Gastrocnemius medialis (tissue), 4 donors: Measurements from ENCODE around the gene UNC5B. TPM values are rescaled to one million over a fixed set of nuclear protein-coding genes. Genes with fewer than 3 reads are reported as not detected.

ENCODE experiments used
- ATAC-seq, 2 donors: fragments of 150-250 bp; one replicate each; pipeline ENCODE4 v1.9.1; 2016
- DNase-seq, 2 donors: peaks; one replicate each; pipeline ENCODE4 v3.0.0-alpha.2; 2019
- H3K27ac ChIP-seq, 4 donors: fragments of 200-600 bp; sonication (generic); 1 replicate in 1 of 4; 2 replicates in 3 of 4; pipeline ENCODE4 v1.5.1; 2016 to 2018; ENCODE audit warnings: mild to moderate bottlenecking in 2 of 4, moderate library complexity in 1 of 4
- H3K27me3 ChIP-seq, 3 donors: fragments of 200-600 bp; sonication (generic) in 2 of 3; 1 replicate in 1 of 3; 2 replicates in 2 of 3; pipeline versions ENCODE4 v1.5.1 to v1.6.0; 2016 to 2019; ENCODE audit warnings: mild to moderate bottlenecking in 1 of 3, moderate library complexity in 1 of 3
- H3K36me3 ChIP-seq, 2 donors: fragments of 200-600 bp; sonication (generic) in 1 of 2; one replicate each; pipeline ENCODE4 v1.5.1; 2017 to 2018
- H3K4me1 ChIP-seq, 2 donors: fragments of 200-600 bp; sonication (generic) in 1 of 2; one replicate each; pipeline ENCODE4 v1.5.1; 2016 to 2017; ENCODE audit warnings: mild to moderate bottlenecking in 2 of 2
- H3K4me3 ChIP-seq, 4 donors: fragments of 200-600 bp; sonication (generic) in 3 of 4; 1 replicate in 1 of 4; 2 replicates in 3 of 4; pipeline ENCODE4 v1.5.1; 2016 to 2019; ENCODE audit warnings: mild to moderate bottlenecking in 2 of 4
- H3K9me3 ChIP-seq, 3 donors: fragments of 200-600 bp; sonication (generic) in 2 of 3; 1 replicate in 1 of 3; 2 replicates in 2 of 3; pipeline ENCODE4 v1.5.1; 2016 to 2019
- CTCF ChIP-seq, 5 experiments: fragments of 450-650 bp in 3 of 5; fragments of 200-600 bp in 2 of 5; sonication (generic) in 2 of 5; IDR thresholded peaks in 4 of 5; conservative IDR thresholded peaks in 1 of 5; 1 replicate in 4 of 5; 2 replicates in 1 of 5; pipeline ENCODE4 v1.5.1; 2016 to 2019; ENCODE audit warnings: antibody characterized with exemption in 5 of 5, mild to moderate bottlenecking in 3 of 5, moderate library complexity in 3 of 5
- POLR2A ChIP-seq, 2 donors: fragments of 450-650 bp; IDR thresholded peaks; one replicate each; pipeline ENCODE4 v1.6.1; 2017; ENCODE audit warnings: antibody characterized with exemption in 2 of 2, mild to moderate bottlenecking in 2 of 2, moderate library complexity in 2 of 2
- in situ Hi-C, 4 donors: fragments of 200-750 bp; cut with MboI; loops; one replicate each; pipeline versions ENCODE4 v1.15.0 to v1.8.0; 2017; ENCODE audit warnings: low sequenced_read_pairs in 4 of 4
- intact Hi-C: fragments of 100-400 bp; cut with DNase I; formaldehyde crosslinking; loops from one replicate; pipeline ENCODE4 v1.15.1; 2023; ENCODE audit warnings: low total_unique reads
- total RNA-seq, 4 donors: library from RNA; depleted of rRNA; stranded (reverse); fragments of >200 nt; gene quantifications; one replicate each; pipeline versions ENCODE4 v1.1.0 to v1.2.3, GENCODE V29; 2016

Gene UNC5B
- total RNA-seq, 4 donors from 2014 or later = 0.65 to 1.2 (median 0.90) TPM

- in situ Hi-C loops (no loop called here), intact Hi-C loops (no loop called here)
- H3K27ac ChIP-seq = peak overlapping the region in 2 of 4 donors; percentile 69 to 75
- H3K36me3 ChIP-seq = no peaks in the 10 kb centered on the region
- H3K4me3 ChIP-seq = no peak overlapping the region
- H3K4me1 ChIP-seq = peaks cover 56 to 72% of the 10 kb centered on the region in 2 donors
- DNase-seq = no peak
- H3K27me3 ChIP-seq = no peaks in the 10 kb centered on the region
- no peak for ATAC-seq
- H3K9me3 ChIP-seq = no peaks in the 10 kb centered on the region
- no peak for TF ChIP-seq POLR2A (IDR thresholded peaks at IDR 0.05)
These were observed 49.7 kb downstream of the UNC5B start for GRCh38 chr10:71262027-71262426.

GRCh38 chr10:71262817-71263216, 50.4 kb downstream of the UNC5B start:
- Histone ChIP-seq H3K4me1 (peaks cover 56 to 79% of the 10 kb centered on the region in 2 donors), H3K9me3 (no peaks in the 10 kb centered on the region), H3K4me3 (no peak overlapping the region), H3K27ac (peak overlapping the region in 3 of 4 donors; percentile 52 to 75 (median 69)), H3K27me3 (no peaks in the 10 kb centered on the region), H3K36me3 (no peaks in the 10 kb centered on the region)
- intact Hi-C loops = no loop called here
- in situ Hi-C loops = no loop called here
- TF ChIP-seq POLR2A (IDR thresholded peaks at IDR 0.05) (no peak), CTCF (IDR thresholded peaks at IDR 0.05 in 4 of 5, conservative IDR thresholded peaks at IDR 0.05 in 1 of 5) (no peak)
- ATAC-seq (no peak), DNase-seq (no peak)

- intact Hi-C loops = no loop called here
- DNase-seq (no peak), ATAC-seq (peak; percentile 20 to 50)
- Histone ChIP-seq H3K27ac (peak overlapping the region; percentile 43 to 75 (median 60)), H3K36me3 (no peaks in the 10 kb centered on the region), H3K4me1 (peaks cover 57 to 83% of the 10 kb centered on the region in 2 donors), H3K9me3 (no peaks in the 10 kb centered on the region), H3K4me3 (no peak overlapping the region), H3K27me3 (no peaks in the 10 kb centered on the region)
- TF ChIP-seq CTCF (IDR thresholded peaks at IDR 0.05 in 4 of 5, conservative IDR thresholded peaks at IDR 0.05 in 1 of 5) (no peak), POLR2A (IDR thresholded peaks at IDR 0.05) (no peak)
- in situ Hi-C loops = no loop called here
These were observed 51.0 kb downstream of the UNC5B start for GRCh38 chr10:71263376-71263775.

GRCh38 chr10:71264345-71265200, 52.2 kb downstream of the UNC5B start:
- in situ Hi-C loops = no loop called here
- no peaks in the 10 kb centered on the region for H3K9me3 ChIP-seq
- H3K27me3 ChIP-seq = no peaks in the 10 kb centered on the region
- intact Hi-C loops = loop anchor here (5.0 kb wide), 1 partner anchor 32 kb away; no protein-coding TSS in a partner anchor
- DNase-seq = peak in 1 of 2 donors; percentile 43
- no peaks in the 10 kb centered on the region for H3K36me3 ChIP-seq
- peak; percentile 46 to 55 for ATAC-seq
- H3K4me1 ChIP-seq = peaks cover 66 to 94% of the 10 kb centered on the region in 2 donors
- H3K27ac ChIP-seq = no peak overlapping the region
- H3K4me3 ChIP-seq = no peak overlapping the region
- TF ChIP-seq POLR2A (IDR thresholded peaks at IDR 0.05) (no peak), CTCF (IDR thresholded peaks at IDR 0.05 in 4 of 5, conservative IDR thresholded peaks at IDR 0.05 in 1 of 5) (no peak)

GRCh38 chr10:71265201-71265575, 52.8 kb downstream of the UNC5B start:
- TF ChIP-seq POLR2A (IDR thresholded peaks at IDR 0.05) (no peak), CTCF (IDR thresholded peaks at IDR 0.05 in 4 of 5, conservative IDR thresholded peaks at IDR 0.05 in 1 of 5) (no peak)
- H3K4me1 ChIP-seq = peaks cover 61 to 91% of the 10 kb centered on the region in 2 donors
- no peaks in the 10 kb centered on the region for H3K36me3 ChIP-seq
- no peaks in the 10 kb centered on the region for H3K9me3 ChIP-seq
- ATAC-seq (no peak), DNase-seq (no peak)
- in situ Hi-C loops = no loop called here
- H3K27me3 ChIP-seq = no peaks in the 10 kb centered on the region
- no peak overlapping the region for H3K27ac ChIP-seq
- no peak overlapping the region for H3K4me3 ChIP-seq
- intact Hi-C loops = loop anchor here (5.0 kb wide), 1 partner anchor 33 kb away; no protein-coding TSS in a partner anchor
